22Rv1 (cell line): ENCODE results near the gene TSPAN10.

ENCODE experiments used
- ZFX ChIP-seq: fragments of 450-650 bp; IDR thresholded peaks from 2 replicates; pipeline ENCODE4 v1.6.1; 2017; ENCODE audit warnings: antibody characterized with exemption, borderline replicate concordance
- TF ChIP-seq, protein P1 (sequence below): fragments of 450-650 bp; IDR thresholded peaks from 2 replicates; pipeline ENCODE4 v1.5.1; 2017; ENCODE audit warnings: mild to moderate bottlenecking

DNA sequence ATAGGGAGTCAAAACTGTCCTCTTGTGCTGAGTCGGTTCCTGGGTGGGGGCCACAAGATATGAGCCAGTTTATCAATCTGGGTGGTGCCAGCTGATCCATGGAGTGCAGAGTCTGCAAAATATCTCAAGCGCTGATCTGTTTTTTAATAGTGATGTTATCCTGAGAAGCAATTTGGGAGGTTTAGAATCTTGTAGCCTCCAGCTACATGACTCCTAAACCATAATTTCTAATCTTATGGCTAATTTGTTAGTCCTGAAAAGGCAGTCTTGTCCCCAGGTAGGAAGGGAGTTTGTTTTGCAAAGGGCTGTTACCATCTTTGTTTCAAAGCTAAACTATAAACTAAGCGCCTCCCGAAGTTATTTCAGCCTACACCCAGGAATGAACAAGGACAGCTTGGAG lies 1.7 kb downstream of the TSPAN10 start:
- TF ChIP-seq, protein P1, sequence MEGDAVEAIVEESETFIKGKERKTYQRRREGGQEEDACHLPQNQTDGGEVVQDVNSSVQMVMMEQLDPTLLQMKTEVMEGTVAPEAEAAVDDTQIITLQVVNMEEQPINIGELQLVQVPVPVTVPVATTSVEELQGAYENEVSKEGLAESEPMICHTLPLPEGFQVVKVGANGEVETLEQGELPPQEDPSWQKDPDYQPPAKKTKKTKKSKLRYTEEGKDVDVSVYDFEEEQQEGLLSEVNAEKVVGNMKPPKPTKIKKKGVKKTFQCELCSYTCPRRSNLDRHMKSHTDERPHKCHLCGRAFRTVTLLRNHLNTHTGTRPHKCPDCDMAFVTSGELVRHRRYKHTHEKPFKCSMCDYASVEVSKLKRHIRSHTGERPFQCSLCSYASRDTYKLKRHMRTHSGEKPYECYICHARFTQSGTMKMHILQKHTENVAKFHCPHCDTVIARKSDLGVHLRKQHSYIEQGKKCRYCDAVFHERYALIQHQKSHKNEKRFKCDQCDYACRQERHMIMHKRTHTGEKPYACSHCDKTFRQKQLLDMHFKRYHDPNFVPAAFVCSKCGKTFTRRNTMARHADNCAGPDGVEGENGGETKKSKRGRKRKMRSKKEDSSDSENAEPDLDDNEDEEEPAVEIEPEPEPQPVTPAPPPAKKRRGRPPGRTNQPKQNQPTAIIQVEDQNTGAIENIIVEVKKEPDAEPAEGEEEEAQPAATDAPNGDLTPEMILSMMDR: no peak
- no peak for TF ChIP-seq ZFX
